GM23248 (cell line): ENCODE data around the gene EIPR1.

Experiments
- EZH2 ChIP-seq: fragments of 200-600 bp; sonication (generic); IDR thresholded peaks from 2 replicates; pipeline ENCODE4 v1.6.1; 2018; ENCODE audit warnings: antibody characterized with exemption, mild to moderate bottlenecking; ENCODE audit not compliant: insufficient read depth, poor library complexity, severe bottlenecking
- EZH2phosphoT487 ChIP-seq: fragments of 200-600 bp; sonication (generic); IDR thresholded peaks from 2 replicates; pipeline ENCODE4 v1.6.1; 2018; ENCODE audit warnings: antibody characterized with exemption, moderate library complexity, mild to moderate bottlenecking, low read depth; ENCODE audit not compliant: insufficient read depth

DNA sequence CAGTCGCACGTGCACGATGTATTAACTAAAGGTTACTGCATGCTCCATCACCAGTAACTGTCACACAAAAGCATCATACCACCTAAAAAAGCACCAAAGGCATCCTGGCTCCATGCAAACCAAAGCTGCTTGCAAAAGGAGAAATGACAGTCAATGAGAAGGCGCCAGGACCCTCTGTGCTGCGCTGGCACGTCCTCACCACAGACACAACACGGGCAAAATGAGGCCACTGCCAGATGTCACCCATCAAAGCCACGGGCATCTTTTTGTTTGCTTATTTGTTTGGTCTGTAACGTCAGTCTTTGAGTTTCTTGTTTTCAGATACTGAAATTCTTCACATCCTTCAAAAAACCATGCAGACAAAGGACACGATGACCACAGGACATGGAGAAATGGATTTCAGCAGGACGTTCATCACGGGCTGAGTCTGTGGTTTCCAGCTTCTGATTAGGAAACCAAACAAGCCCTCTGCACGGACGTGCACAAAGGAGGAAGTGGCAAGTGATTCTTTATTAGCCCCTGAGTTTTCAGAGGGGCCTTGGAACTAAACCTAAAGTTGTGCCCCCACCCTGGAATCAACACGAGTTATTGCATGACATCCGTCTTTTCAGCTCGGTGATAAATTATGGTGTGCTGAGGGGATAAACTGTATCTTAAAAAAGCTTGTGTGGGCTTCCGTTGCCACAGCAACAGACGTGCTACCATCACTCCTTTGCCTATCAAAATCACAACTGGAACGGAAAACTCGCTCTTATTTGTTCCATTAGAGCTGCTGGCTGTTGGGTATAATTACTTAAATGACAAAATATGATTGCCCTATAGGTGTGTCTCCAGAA lies 181.8 kb downstream of the EIPR1 start:
- TF ChIP-seq EZH2 (no peak), EZH2phosphoT487 (no peak)
